Skeletal muscle cell (primary cell): Measurements from ENCODE around the gene KLHL29.

ENCODE experiments used
- DNase-seq: peaks from one replicate; pipeline ENCODE4 v3.0.0-alpha.2; 2010; ENCODE audit warnings: low read depth
- H3K4me3 ChIP-seq: 2 replicates; pipeline ENCODE4 v1.5.1; 2011; ENCODE audit warnings: low read depth, mild to moderate bottlenecking, control low read depth, low read length, moderate library complexity

KLHL29 gene

DNA sequence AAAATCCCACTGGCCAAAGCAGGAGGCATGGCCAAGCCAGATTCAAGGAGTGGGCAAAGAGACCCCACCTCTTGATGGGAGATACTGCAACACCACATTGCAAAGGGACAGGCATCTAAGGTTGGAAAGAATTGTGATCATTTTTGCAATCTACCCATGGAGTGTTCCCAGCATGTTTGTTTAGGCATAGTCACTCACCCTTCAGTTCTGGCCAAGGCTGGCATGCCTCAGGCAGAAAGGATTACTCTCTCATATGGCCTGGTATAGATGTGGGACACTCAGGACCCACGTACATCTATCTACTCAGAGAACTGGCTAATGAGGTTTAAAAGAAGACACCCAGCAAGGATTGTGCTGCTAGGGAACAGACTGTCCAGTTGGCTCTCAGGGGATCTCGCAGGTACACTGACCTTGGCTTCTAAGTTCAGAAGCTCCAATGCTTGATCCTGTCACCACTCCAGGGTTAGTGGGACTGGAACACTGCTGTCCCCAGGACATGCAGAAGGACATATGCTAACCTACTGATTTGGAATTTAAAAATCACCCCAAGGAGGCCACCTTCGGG is 183.7 kb downstream of the KLHL29 start:
- DNase-seq = no peak
- no peak overlapping the region for H3K4me3 ChIP-seq

DNA sequence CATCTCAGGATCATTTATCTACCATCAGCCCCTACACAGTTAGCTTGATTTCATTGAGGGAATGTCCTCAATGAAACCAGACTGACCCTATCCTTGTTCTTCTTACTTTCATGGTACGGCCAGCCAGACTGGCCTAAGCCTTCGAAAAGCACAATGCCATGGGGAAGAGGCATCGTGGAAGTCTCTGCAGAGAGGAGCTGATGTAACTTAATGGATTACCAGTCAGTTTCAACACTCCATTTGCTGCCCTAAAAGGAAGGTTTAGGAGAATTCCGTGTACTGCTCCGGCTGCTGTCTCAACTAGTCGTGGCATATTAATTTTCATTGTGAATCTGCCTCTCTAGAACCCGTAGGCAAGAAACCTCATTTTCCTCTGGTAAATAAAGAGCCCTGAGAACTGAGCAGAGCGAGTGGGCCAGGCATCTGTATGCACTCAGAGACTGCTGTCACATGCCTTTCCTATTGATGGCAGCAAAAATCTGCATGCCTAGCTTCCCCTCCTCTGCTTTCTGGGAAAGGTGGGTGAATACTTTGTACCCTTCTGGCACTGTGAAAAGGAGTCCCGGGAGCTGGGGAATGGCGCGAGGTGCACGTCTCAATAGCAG is 184.9 kb downstream of the KLHL29 start:
- DNase-seq = no peak
- no peak overlapping the region for H3K4me3 ChIP-seq

GRCh38 chr2:23571085-23571484 is 186.1 kb downstream of the KLHL29 start:
- H3K4me3 ChIP-seq = no peak overlapping the region
- DNase-seq = no peak

DNA sequence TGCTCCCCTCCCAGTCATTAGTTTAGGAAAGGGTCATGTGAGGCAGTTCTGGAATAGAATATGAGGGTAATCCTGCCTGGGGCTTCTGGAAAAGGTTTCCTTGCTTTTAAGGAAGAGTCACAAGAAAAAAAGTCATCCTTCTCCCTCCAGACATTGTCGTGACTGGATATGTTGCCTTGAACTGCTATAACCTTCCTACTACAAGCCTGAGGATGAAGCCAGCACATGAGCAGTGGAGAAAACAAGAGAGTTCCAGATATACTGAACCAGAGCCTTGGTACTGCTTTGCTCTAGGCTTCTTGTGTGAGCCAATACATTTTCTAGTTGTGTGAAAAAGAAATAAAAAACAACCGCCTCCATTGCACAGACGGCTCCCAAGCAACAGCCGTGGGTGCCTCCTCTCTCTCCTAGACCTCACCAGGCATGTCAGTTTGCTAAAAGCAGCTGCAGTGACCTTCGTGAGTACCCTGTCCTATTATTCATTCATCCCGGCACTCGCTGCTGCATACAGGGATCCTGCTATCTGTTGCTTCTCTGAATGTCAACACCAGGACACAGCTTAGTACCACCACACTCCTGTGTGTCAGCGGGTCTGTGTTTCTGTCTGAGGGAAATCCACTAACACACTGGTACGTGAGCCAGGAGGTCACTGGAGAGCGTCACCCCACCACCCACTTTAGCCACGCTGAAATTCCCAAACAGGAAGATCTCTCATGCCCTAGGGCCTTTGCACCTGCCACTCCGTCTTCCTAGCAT is 186.7 kb downstream of the KLHL29 start:
- DNase-seq = no peak
- no peak overlapping the region for H3K4me3 ChIP-seq

GRCh38 chr2:23574919-23575654 is 190.1 kb downstream of the KLHL29 start:
- no peak overlapping the region for H3K4me3 ChIP-seq
- DNase-seq = no peak

GRCh38 chr2:23578964-23579671 is 194.1 kb downstream of the KLHL29 start:
- no peak for DNase-seq

GRCh38 chr2:23579674-23580073 is 194.7 kb downstream of the KLHL29 start:
- H3K4me3 ChIP-seq = no peak overlapping the region
- DNase-seq = no peak

More at GRCh38 chr2:23578964-23579671, 194.1 kb downstream of the KLHL29 start:
- no peak overlapping the region for H3K4me3 ChIP-seq

DNA sequence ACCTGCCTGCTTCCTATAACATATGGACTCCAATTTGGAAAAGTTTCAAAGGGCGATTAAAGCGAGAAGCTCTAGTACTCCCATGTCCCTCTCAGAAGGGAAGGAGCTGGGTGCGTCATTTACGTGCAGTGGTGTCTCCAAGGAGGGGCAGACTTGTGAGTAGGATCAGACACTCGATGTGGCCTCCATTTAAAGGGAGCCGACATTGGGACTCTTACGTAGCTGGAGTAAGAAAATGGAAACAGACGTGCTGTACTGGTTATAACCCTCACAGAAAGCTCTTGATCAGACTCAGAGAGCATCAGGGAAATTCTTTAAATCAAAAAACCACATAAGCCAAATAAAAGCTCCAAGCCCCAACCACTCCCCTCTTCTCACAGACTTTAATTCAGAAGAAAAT is 198.5 kb downstream of the KLHL29 start:
- H3K4me3 ChIP-seq = no peak overlapping the region
- no peak for DNase-seq

- no peak overlapping the region for H3K4me3 ChIP-seq
- DNase-seq = no peak
Measured at GRCh38 chr2:23584054-23584745, 199.2 kb downstream of the KLHL29 start.

DNA sequence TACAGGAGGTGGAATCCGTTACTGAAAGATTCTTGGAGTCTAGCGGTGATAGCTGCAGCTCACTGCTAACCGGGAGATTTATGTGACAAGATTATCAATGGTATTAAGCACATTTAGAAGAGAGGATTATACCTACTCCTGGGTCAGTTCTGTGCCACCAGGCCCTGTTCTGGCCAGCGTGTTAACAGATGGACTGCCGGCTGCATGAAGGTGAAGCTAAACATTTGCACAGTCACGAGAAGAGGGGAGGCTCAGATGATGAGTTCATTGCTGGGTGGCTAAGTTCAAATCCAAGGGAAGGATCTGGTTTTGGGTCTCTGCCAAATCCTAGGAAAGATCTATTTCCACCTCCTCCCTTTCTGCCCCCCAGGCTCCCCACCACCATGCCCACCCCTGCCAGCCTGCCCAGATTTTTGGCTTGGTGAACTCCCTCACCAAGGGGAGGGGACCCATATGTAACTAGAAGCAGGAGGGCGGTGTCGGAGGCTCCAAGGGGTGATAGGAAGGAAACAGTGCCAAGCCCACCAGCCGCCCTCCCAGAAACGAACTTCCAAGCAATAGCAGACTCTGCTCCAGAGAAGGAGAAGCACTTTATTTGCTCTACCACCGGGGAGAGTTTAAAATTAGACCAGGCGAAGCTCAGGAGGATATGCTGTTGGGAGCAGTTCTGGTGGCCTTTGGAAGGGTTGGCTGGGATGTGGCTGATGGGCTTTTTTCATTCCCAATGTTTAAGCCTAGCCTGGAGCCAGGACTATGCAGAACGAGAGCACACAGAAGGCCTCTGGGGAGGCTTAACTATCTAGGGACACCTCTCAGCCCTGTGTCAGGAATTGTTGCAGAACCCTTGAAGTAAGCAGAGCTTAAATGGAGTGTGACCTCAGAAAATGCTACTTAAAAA is 200.5 kb downstream of the KLHL29 start:
- no peak overlapping the region for H3K4me3 ChIP-seq
- DNase-seq = no peak

GRCh38 chr2:23586741-23587306 is 201.8 kb downstream of the KLHL29 start:
- no peak for DNase-seq

DNA sequence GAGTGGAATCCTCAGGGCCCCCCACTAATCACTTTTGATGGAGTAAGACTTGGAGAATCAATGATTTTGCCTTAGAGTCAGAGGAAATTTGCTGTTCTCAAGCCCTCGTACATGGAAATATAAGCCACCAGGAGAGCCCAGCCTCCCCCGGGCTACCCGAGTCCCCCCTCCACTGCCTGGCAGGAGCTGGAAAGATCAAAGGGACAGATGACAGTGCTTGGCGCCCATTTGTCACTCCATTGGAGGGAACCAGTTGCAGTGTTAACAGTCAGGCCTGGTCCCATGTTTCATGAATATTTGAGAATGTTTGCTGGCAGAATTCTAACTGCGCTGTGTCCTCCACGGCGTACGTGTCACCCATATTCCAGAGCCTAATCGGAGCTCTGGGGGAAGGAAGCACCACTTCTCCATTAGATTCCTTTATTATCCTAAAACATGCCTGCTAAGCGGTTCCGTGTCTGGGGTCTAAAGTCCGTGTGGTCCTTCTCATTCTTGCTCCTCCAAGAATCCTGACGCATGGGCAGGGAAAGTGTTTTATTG is 202.4 kb downstream of the KLHL29 start:
- no peak overlapping the region for H3K4me3 ChIP-seq
- no peak for DNase-seq

More at GRCh38 chr2:23586741-23587306, 201.8 kb downstream of the KLHL29 start:
- H3K4me3 ChIP-seq = no peak overlapping the region

DNA sequence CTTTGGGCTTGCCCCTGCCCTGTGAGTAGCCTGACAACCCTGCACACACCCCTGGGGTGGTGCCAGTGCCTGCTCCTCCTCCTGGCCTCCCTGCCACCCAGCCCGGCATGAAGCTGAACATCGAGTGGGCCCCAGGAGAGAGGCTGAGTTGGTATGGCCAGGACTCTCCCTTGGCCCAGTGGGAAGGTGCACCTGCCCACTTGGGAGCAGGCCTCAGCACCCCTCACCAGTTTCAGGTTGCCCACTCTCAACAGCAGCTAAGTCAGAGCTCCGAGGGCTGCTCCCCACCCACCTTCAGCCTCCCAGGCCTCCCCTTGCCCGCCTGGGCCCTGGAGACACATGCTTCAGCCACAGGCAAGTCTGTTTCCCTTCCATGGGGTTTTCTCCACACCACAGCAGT is 203.1 kb downstream of the KLHL29 start:
- no peak overlapping the region for H3K4me3 ChIP-seq
- DNase-seq = no peak

DNA sequence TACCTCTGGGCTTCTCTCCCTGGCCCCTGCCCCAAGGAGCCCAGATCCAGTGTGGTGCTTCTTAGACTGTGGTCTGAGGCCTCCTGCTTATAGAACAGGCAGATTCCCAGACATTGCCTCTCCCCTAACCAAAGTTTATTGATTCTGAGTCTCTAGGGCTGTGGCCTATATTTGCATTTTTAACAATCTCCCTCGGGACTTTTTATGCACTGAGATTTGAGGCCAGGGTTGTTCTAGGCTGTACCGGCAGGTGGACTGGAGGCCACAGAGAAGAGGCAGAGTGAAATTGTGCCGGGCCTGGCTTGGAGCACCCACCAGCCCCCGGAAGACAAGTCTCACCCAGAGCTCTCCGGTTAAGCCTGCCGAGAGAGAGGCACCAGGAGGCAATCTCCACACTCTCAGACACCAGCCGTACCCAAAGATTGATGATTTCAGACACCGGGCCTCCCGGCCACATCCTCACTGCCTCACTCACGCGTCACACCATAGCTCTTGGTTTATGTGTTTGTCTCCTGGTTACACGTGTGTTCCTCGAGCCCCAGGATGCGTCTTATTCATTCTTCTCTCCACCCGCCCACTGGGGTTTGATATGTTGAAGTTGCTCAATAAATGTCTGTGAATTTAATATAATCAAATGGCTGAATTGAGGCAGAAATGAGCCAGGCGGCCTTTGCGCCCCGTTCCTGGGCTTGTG is 203.7 kb downstream of the KLHL29 start:
- DNase-seq = peak; percentile 60
- H3K4me3 ChIP-seq = no peak overlapping the region

GRCh38 chr2:23589220-23589647 is 204.3 kb downstream of the KLHL29 start:
- DNase-seq = no peak

GRCh38 chr2:23589739-23590138 is 204.8 kb downstream of the KLHL29 start:
- no peak overlapping the region for H3K4me3 ChIP-seq
- no peak for DNase-seq

More at GRCh38 chr2:23589220-23589647, 204.3 kb downstream of the KLHL29 start:
- H3K4me3 ChIP-seq = no peak overlapping the region
